GF-D8 (cell line): ENCODE data around the gene SUSD3.
A peak's percentile ranks its signal among the peaks of the same experiment; 100 is the strongest.

Experiments used
- DNase-seq: peaks from one replicate; lab custom pipeline; 2025; lab: John Stamatoyannopoulos, UW

Gene SUSD3

DNA sequence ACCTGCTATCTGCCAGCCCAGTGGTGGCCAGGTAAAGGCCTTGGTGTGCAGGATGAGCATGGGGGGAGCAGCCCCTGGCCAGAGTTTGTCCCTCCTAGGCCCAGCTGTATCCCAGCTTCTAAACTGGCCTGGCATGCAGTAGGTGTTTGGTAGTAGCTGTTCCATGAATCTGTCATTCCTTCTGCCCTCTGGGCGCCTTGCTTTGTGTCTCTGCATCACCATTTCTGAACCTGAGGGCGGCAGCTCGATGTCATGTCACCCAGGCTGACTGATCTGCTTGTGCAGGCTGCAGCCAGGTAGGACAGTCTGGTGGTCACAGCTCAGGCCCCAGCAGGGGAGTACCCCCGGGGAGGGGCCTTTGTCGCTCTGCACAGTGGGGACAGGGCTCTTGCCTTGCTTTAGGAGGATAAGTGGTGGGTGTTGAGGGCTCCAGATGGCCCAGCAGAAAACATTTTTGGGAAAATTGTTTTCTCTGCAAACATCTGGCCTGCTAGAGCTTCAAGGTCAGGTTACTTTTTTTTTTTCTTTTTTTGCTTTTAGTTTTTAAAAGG lies 4.6 kb upstream of the SUSD3 start:
- DNase-seq: no peak

DNA sequence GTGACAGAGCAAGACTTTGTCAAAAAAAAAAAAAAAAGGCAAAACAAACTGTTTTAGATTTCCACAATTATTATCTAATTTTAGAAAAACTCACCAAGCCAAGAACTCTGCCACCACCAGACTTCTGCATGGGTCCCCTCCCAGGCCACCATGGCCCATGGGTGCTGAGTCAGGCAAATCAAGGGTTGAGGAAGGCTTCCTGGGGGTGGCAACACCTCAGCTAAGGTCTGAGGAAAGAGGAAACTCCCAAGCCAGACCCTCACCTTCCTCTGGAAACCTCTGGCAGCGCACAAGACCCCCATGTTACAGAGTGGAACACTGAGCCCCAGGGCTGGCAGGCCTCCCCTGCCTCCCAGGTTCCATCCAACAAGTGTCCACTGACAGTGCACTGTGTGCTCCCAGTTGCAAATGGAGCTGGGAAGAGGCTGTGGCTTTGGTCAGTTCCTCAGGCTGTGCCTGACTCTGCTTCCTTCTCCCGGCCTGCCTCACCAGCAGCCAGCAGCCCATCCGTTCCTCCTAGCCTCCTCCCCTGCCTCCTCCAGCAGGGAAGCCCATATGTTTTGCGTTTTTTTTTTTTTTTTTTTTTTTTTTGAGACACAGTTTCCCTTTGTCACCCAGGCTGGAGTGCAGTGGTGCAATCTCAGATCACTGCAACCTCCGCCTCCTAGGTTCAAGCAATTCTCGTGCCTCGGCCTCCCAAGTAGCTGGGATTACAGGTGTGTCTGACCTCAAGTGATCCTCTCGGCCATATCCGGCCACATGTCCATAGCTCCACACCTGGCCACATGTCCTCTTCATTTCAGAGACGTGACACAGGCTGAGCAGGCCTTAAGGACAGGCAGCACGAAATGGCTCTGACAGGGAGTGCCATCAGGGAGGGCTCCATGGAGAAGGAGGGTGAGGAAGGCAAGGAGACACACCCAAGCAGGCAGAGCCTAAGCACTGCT lies 3.5 kb upstream of the SUSD3 start:
- no peak for DNase-seq

DNA sequence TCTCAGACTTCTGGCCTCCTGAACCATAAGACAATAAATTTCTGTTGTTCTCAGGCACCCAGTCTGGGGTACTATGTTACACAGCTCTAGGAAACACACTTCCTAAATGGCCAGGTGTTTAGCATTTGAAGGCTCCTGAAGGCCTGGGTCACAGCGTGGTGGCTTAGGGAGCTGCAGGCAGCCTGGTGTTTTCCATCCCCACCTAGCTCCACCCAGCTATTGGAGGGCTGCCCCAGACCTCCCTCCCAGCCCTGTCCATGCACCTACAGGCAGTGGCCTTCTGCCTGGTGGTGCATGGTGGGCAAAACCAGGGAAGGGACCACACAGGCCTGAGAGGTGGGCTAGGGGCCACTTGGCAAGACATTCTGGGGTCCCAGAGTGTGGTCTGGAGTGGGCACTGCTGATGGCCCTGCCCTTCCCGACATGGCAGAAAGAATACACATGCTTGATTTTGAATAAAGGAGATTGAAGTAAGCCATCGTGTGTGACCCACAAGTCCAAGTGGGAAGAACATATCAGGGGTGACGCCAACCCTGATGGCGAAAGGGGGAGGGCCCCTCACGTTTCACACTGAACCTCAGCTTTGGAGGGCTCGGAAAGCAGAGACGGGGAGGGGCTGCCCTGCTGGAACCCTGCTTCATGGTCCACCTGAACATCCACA lies 1.3 kb upstream of the SUSD3 start:
- no peak for DNase-seq

DNA sequence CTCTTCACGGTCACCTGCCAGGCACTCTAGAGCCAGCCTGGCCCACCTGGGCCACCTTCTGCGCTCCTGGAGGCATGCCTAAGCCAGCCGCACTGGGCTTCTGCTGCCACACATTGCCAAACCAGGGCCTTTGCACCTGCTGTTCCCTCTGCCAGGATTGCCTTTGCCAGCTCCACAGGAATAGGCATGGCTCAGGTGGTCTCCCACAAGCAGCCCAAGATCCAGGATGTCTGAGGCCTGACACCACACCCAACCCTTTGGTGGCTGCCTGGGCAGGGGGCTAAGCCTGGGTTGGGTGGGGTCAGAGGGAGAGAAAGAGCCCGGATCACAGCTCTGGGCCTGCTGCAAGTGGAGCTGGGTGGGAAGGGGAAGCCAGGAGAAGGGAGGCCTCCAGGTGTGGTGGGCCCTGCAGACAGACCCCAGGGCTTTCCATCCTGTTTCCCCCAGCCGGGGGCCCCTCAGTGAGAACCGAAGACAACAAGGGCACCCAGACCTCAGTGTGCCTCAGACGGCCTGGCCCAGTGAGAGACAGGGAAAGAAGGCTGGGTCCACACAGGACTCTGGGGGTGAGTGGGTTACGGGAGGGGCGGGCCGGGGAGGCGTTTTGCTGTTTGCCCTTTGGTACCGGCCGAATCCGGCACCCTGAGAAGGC lies 672 bp upstream of the SUSD3 start:
- no peak for DNase-seq

- DNase-seq: no peak
These were observed 662 bp downstream of the SUSD3 start for GRCh38 chr9:93059011-93059714.

- DNase-seq: no peak
These were observed 1.4 kb downstream of the SUSD3 start for GRCh38 chr9:93059715-93060578.

DNA sequence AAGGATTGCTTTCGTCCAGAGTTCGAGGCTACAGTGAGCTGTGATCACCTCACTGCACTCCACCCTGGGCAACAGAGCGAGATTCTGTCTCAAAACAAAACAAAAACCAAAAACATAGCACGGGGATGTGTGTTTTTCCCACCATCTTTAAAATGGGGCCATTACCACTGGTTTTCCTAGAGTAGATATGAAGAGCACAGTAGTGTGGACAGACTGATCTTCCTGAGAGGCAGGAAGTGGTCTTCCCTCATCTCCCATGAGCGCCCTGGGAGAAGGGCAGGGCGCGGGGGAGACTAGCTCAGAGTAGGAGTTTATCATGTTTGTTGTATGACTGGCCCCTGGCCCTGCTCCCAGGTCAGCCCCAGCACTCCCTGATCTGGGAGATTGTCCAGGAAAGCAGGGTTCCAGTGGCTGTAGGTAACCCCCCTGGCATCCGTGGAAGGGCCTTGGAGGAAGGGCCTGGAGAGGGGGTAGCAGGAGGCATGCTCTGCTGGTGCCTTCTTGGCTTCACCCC lies 2.3 kb downstream of the SUSD3 start:
- no peak for DNase-seq

GRCh38 chr9:93061260-93061751 lies 2.8 kb downstream of the SUSD3 start:
- no peak for DNase-seq

DNA sequence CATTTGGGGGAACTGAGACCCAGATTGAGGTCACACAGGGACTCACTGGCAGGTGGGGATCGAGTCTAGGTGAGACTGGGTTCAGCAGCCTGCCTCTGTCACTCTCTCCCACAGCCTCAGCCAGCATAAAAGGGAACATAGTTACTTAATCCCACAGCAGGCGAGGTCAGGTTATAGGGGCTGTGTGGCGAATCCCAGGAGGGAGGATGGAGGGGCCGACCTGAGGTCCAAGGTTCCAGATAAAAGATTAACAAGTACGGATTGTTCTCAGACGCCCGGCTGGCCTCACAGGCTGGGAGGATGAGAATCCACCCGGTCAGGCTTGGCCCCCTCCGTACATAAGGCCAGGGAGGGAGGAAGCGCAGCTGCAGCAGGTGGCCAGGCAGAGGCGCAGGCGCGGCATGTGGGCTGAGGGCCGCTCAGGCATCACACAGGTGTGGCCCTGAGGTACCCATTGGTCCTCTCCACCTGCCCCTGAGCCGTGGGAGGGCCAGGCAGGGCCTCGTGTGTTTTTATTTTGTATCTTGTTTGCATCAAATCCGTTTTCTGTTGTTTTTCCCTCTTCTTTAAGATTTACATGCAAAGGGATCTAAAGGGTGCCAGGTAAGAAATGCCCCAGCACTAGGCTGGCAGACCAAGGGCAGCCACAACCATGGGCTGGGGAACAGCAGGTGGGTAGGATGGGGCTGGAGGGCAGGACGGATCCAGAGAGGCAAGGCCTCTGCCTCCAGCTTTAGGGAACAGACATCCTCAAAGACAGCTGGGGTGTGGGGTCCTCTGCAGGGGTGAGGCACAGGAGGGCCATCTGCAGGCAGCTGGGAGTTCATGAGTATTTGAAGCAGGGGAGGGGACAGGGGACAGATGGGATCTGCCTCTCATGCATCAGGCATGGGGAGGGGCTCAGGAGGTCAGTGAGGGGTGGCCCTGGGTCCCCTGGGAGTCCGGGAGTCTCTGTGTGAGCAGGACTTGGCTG lies 3.6 kb downstream of the SUSD3 start:
- no peak for DNase-seq

DNA sequence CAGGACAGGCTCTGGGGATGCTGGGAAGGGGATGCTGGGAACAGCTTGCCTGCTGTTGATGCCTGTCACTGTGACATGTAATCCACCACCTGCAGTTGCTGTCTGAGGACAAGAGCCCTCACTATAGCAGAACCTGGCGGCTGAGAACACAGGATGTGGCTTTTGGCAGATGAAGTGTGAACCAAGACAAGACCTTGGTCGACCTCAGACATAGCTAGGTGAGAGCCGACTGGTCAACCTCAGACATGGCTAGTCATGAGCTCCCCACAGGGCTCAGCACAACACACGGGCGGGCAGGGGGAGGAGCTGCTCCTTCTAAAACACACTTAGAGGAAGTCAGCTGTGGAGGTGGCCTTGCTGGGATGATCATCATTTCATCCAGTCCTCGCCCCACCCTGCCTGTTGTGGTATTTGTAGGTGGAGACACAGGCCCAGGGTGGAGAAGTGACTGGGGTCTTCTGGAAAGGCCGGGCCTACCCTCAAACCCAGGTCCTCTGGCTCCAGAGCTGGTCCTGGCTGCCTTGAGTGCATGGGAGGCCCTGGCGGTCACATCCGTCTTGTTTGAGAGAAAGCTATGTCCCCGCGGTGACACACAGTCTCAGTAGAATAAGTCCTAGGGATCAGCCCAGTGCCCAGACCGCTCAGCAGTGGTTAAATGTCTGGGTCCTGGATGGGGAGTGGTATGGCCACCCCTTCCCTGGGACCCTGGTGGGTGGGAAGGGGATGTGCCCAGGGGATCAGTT lies 6.1 kb downstream of the SUSD3 start:
- DNase-seq: peak; percentile 88

DNA sequence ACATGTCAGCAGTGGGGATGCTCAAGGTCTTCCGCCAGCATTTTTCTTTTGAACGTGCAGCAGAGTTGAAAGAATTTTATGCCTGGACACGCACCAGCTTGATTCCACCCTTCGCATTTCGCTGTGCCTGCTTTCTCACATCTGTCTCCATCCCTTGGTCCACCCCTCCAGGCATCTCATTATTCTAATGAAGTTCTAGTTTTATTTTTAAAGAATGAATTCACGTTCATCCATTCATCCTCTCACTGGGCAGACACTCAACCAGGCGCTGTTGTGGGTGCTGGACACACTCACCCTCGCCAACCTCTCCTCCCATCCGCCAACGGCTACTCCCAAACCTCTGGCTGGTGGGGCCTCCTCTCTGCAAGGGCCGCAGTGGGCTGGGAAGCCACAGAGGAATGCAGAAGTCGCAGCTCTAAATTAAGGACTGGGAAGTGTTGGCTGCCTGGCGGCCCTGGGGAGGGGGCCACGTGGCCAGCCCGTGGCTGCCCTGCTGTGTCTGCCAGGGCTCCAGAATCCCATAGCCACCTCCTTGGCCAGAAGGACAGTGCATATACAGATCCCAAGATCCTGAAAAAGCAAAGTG lies 6.7 kb downstream of the SUSD3 start:
- DNase-seq: peak; percentile 27

DNA sequence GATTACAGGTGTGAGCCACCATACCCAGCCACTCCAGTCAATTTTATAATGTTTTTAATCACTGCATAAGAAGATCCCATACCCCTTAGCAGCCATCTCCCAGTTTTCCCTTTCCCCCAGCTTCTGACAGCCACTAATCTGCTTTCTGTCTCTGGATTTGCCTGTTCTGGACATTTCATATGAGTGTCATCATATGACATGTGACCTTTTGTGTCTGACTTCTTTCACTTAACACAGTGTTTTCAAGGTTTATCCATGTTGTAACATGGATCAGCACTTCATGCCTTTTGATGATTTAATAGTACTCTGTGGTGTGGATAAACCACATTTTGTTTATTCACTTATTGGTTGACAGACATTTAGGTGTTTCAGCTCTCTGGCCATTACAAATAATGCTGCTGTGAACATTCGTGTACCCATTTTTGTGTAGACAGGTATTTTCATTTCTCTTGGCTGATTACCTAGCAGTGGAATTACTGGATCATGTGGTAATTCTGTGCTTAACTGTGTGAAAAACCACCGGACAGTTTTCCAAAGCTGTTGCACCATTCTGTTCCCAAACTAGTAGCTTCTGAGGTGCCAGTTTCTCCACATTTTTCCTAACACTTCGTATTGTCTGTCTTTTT lies 8.6 kb downstream of the SUSD3 start:
- DNase-seq: no peak

GRCh38 chr9:93068956-93069355 lies 10.5 kb downstream of the SUSD3 start:
- no peak for DNase-seq

GRCh38 chr9:93071464-93071863 lies 13.0 kb downstream of the SUSD3 start:
- DNase-seq: no peak

GRCh38 chr9:93072383-93072795 lies 13.9 kb downstream of the SUSD3 start:
- DNase-seq: no peak

- DNase-seq: no peak
These were observed 17.7 kb downstream of the SUSD3 start for GRCh38 chr9:93076101-93076791.

GRCh38 chr9:93076792-93077128 lies 18.3 kb downstream of the SUSD3 start:
- no peak for DNase-seq
